HL-60 (cell line): ENCODE data around the gene PPP1R3D.

Experiments
- DNase-seq, 2 experiments: peaks; one replicate each; pipeline ENCODE4 v3.0.0-alpha.2; 2010 to 2020; ENCODE audit warnings: low read depth in 1 of 2, low spot score in 1 of 2
- H3K27ac ChIP-seq: fragments of 250-450 bp; sonication (Bioruptor Pico); replicated peaks from 2 replicates; pipeline ENCODE4 v1.5.1; 2020; ENCODE audit warnings: mild to moderate bottlenecking, moderate library complexity
- H3K27me3 ChIP-seq: fragments of 250-450 bp; sonication (Bioruptor Pico); 2 replicates; pipeline ENCODE4 v1.5.1; 2021; ENCODE audit warnings: mild to moderate bottlenecking, moderate library complexity; ENCODE audit not compliant: insufficient read depth, poor library complexity, severe bottlenecking
- H3K4me3 ChIP-seq: replicated peaks from 2 replicates; pipeline ENCODE4 v1.5.1; 2011; ENCODE audit warnings: mild to moderate bottlenecking, control low read depth, low read length; ENCODE audit not compliant: insufficient read depth
- GABPA ChIP-seq: IDR thresholded peaks from 2 replicates; pipeline ENCODE4 v1.6.1; 2012; ENCODE audit warnings: low read depth
- POLR2AphosphoS5 ChIP-seq: IDR thresholded peaks from 2 replicates; pipeline ENCODE4 v1.6.1; 2012; ENCODE audit warnings: low read depth
- SPI1 ChIP-seq: IDR thresholded peaks from 2 replicates; pipeline ENCODE4 v1.6.1; 2012; ENCODE audit warnings: low read depth, mild to moderate bottlenecking, borderline replicate concordance
- TF ChIP-seq, protein P1 (sequence below): IDR thresholded peaks from one replicate; pipeline ENCODE4 v1.5.1; 2011; ENCODE audit warnings: low read length, control low read depth, inconsistent platforms; ENCODE audit not compliant: insufficient read depth
- TF ChIP-seq, protein P2 (sequence below): IDR thresholded peaks from 2 replicates; pipeline ENCODE4 v1.6.1; 2012; ENCODE audit warnings: low read depth; ENCODE audit not compliant: insufficient replicate concordance

PPP1R3D gene

DNA sequence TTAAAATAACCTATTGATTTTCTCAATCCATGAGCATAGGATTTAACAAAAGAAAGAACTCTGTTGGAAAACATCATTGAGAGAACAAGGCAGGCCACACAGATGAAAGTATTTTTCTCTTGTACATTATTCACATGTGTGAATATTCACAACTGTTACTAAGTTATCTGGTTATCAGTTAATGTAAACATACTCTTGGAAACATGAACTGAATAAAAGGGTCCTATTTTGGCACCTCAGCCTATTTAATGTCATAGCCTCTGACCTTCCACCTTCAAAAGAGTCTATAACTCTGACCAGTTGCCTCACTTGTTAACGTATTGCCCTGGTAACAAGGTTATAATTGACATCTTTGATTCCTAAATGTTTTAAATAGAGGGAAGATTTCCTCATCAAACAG, 14.7 kb downstream of the PPP1R3D start:
- TF ChIP-seq, protein P1, sequence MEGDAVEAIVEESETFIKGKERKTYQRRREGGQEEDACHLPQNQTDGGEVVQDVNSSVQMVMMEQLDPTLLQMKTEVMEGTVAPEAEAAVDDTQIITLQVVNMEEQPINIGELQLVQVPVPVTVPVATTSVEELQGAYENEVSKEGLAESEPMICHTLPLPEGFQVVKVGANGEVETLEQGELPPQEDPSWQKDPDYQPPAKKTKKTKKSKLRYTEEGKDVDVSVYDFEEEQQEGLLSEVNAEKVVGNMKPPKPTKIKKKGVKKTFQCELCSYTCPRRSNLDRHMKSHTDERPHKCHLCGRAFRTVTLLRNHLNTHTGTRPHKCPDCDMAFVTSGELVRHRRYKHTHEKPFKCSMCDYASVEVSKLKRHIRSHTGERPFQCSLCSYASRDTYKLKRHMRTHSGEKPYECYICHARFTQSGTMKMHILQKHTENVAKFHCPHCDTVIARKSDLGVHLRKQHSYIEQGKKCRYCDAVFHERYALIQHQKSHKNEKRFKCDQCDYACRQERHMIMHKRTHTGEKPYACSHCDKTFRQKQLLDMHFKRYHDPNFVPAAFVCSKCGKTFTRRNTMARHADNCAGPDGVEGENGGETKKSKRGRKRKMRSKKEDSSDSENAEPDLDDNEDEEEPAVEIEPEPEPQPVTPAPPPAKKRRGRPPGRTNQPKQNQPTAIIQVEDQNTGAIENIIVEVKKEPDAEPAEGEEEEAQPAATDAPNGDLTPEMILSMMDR, result no peak
- no peak for TF ChIP-seq GABPA
- no peak for TF ChIP-seq POLR2AphosphoS5
- TF ChIP-seq, protein P2, sequence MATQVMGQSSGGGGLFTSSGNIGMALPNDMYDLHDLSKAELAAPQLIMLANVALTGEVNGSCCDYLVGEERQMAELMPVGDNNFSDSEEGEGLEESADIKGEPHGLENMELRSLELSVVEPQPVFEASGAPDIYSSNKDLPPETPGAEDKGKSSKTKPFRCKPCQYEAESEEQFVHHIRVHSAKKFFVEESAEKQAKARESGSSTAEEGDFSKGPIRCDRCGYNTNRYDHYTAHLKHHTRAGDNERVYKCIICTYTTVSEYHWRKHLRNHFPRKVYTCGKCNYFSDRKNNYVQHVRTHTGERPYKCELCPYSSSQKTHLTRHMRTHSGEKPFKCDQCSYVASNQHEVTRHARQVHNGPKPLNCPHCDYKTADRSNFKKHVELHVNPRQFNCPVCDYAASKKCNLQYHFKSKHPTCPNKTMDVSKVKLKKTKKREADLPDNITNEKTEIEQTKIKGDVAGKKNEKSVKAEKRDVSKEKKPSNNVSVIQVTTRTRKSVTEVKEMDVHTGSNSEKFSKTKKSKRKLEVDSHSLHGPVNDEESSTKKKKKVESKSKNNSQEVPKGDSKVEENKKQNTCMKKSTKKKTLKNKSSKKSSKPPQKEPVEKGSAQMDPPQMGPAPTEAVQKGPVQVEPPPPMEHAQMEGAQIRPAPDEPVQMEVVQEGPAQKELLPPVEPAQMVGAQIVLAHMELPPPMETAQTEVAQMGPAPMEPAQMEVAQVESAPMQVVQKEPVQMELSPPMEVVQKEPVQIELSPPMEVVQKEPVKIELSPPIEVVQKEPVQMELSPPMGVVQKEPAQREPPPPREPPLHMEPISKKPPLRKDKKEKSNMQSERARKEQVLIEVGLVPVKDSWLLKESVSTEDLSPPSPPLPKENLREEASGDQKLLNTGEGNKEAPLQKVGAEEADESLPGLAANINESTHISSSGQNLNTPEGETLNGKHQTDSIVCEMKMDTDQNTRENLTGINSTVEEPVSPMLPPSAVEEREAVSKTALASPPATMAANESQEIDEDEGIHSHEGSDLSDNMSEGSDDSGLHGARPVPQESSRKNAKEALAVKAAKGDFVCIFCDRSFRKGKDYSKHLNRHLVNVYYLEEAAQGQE, result no peak
- TF ChIP-seq SPI1, result no peak
- Histone ChIP-seq H3K4me3 (no peak overlapping the region), H3K27ac (no peak overlapping the region), H3K27me3 (no peaks in the 10 kb centered on the region)
- DNase-seq, result no peak

DNA sequence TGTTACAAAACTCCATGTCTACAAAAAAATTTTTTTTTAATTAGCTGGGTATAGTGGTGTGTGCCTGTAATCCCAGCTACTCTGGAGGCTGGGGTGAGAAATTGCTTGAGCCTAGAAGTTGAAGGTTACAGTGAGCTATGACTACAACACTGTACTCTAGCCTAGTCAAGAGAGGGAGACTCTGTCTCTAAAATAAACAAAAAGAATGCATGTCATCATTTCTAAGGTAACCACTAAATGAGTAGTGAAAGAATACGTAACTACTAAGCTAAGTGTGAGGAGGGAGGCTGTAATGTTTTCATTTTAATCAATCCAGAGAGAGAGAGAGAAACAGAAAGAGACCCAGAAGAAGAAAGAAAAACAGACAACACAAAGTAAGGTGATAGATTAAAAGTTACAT, 16.6 kb downstream of the PPP1R3D start:
- no peak overlapping the region for H3K4me3 ChIP-seq
- DNase-seq, result no peak
- TF ChIP-seq, protein P1, result no peak
- TF ChIP-seq POLR2AphosphoS5 (no peak), SPI1 (no peak), GABPA (no peak)
- TF ChIP-seq, protein P2, result no peak
- no peak overlapping the region for H3K27ac ChIP-seq
- no peaks in the 10 kb centered on the region for H3K27me3 ChIP-seq

DNA sequence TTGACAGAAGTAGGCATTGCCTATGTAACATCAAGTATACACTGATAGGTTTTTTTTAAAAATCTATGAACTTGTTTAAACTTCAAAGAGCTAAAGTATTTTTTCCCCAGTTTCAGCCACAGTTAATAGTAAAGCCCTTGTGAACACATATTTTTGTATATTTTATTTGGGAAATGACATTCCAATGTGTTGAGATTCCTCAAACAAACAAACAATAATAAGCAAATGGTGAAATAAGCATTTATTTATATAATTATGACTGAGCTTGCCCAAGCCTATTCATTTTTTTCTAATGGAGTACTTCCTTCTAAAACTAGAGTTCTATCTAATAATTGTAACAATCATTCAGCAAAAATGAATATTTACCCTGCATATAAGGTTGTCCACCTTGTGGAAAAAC, 19.2 kb downstream of the PPP1R3D start:
- Histone ChIP-seq H3K27me3 (no peaks in the 10 kb centered on the region), H3K27ac (no peak overlapping the region), H3K4me3 (no peak overlapping the region)
- no peak for DNase-seq
- no peak for TF ChIP-seq POLR2AphosphoS5
- TF ChIP-seq SPI1, result no peak
- TF ChIP-seq, protein P1, result no peak
- no peak for TF ChIP-seq GABPA
- TF ChIP-seq, protein P2, result no peak
